ENCODE data around the gene P2RX1.

- no peak for TF ChIP-seq CTCF (IDR thresholded peaks at IDR 0.05)
- no peak for TF ChIP-seq POLR2A (IDR thresholded peaks at IDR 0.05)
Measured at GRCh38 chr17:3962217-3962964, 46.1 kb upstream of the P2RX1 start.

All from vagina (tissue), 2 donors.